Epidermal melanocyte (primary cell): ENCODE results near the gene SLC18B1.

Source experiments
- DNase-seq: peaks from one replicate; pipeline ENCODE4 v3.0.0; 2011; ENCODE audit warnings: low spot score; ENCODE audit not compliant: insufficient read length

SLC18B1 gene

GRCh38 chr6:132797951-132798868 lies at the start of gene SLC18B1:
SLC18B1 (minus strand) TSS chr6:132798637; CDS start chr6:132798456, 181 bp downstream.
- no peak for DNase-seq

DNA sequence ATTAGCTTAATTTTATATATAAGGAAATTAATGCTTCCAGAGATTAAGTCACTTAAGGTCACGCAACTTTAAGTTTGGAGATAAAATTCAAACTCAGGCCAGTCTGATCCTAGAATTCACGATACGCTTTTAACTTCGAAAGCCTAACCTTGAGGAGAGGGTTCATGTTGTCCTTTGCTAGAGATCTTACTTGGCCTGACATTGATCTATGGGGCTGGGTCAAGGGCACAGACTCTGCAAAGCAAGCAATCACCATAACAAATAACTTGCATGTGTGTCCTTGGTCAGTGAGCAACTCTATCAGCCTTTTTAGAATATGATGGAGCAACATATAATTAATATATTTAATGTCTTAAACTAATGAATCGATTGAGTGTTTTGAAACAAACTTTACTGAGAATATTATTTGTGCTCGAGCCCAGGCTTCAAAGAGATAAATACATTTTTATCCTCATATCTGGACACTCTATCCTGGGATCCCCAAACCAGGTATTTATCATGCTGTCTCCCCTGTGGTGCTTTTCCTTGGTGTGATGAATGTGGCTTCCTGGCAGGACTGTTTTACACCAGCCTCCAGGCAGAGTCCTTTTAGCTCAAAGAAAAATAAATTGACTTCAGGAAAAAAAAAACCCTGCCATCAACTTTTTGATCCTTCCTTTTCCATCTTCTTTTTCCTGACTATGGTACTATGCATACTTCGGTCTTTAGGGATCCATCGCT lies 45.0 kb upstream of the SLC18B1 start:
- no peak for DNase-seq

- no peak for DNase-seq
These were observed 43.5 kb upstream of the SLC18B1 start for GRCh38 chr6:132841966-132842365.

DNA sequence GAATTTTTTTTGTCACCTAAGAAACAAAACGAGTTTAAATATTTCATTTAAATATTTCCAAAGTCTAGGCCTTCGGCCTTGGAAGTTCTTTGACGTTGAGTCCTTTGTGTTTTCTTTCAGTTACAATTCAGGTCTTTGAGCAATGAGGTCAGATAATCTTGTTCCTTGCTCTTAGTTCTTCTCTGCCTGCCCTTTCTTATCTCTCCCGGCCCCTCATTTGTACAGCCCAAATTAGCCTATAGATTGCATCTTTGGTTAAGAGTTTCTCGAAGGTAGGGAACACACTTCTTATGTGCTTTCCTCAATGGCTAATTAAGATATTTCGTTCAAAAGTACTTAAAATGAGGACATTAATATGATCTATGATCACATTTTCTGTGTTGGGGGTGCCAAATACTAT lies 34.5 kb upstream of the SLC18B1 start:
- no peak for DNase-seq

DNA sequence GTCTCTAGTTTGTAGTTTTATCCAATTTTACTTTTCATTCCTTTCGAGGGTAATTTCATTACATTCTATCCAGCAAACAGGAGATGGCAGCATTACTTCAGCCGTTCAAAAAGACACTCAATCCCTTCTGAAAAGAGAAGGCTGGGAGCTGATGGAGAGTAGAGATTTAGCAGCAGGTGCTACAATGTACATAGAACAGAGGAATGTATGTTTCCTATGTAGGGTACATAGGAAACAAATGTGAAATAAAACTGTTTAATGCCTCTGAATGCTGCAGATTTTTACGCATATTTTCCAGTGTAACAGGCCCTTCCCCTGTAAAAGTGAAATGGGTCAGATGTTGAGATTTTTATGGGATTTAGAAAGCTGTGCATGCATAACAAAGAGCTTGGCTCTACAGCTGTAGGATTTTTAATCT lies 31.9 kb upstream of the SLC18B1 start:
- no peak for DNase-seq

DNA sequence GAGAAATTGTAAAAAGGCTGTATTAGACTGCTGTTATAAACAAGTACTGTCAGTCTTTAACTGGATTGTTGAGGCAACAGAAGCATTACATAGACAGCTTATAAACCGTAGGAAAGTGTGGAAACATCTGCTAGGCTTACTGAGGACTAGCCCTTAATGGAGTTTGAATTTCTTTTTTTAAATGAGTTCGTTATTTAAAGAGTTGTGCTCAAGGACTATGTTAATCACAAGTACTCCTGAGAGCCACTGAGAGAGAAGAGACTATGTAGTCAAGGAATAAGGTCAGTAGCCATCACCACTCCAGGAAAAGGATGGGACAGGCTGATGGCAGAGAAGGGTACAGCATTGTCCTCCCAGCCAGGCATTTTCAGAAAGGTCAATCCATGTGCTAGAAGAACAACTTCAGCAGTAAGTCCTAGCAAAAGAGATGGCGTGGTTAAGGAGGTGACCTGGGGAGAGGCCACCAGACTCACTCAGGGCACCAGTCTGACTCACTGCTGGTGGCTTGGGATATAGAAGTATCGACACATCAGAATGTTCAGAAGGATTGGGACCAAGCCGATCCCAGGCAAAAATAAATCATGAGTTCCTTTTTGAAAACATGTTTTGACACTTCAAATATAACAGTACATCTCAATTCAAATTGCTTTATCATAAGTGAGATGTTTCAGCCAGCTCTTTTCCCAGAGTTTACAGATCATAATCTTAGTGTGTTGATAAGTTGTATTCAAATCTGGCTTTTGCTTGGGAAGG lies 22.4 kb upstream of the SLC18B1 start:
- no peak for DNase-seq

DNA sequence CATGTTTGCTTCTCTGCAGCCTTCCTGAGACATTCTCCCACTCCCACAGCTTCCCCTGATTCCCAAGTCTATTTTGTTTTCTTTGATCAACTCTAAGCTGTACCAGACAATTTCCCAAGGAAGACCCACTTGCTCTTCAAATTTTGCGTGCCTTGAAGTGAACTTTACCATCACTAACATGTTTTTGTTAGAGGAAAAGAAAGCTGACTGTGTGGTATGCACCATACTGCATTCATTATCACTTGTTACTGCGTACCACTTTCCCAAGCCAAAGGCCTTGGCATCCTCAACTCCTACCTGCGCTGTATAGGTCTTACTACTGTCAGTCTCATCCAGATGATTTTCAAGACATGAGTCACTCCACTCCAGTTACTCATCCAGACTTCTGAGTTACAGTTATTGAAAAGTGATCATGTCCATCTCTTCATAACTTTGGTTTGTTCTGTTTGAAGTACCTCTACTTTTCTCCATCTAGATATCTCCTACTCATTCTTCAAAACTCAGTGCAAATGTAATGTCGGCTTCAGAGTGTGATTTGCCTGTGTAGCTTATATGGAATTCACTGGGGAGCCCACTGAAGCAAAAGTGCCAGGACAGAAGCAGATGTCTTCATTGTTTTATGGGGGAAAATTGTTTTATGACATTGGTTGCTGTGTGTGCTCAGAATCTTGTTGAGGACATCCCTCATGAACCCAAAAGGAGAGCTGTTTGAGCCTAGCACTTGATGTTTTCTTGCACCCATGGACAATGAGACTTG lies 21.1 kb upstream of the SLC18B1 start:
- DNase-seq: no peak

DNA sequence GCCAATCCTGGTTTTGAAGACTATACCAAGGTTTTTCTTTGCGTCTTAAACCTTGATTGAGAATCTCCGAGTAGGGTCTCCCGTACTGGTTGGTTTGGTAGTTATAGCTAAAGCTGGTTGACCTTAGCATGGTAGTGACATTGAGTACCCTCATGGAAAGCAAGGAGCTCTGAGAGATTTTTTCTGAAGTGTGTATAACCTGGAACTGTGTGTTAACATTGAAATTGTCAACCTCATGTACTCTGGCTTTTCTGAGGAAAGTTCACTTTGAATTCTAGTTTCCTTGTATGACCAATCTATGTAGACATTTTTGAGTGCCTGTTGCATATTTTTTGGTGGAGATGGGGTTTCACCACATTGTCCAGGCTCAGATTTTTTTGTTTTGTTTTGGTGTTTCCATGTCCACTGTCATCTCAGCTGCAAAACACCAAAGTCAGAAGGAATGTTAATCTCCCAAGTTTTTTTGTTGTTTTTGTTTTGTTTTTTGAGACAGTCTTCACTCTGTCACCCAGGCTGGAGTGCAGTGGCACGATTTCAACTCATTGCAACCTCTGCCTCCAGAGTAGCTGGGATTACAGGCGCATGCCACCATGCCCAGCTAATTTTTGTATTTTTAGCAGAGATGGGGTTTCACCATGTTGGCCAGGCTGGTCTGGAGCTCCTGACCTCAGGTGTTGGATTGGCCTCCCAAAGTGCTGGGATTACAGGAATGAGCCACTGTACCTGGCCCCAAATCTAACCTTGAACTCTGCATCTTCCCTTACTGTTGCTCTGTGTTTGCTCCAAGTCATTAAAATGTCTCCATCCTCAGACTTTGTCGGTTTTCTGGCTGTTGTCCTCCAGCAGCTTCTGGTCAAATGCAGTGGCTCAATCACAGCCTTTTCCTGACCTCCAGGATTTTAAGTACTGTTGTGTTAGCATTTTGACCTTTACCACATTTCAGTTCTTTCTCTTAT lies 20.2 kb upstream of the SLC18B1 start:
- DNase-seq: no peak

DNA sequence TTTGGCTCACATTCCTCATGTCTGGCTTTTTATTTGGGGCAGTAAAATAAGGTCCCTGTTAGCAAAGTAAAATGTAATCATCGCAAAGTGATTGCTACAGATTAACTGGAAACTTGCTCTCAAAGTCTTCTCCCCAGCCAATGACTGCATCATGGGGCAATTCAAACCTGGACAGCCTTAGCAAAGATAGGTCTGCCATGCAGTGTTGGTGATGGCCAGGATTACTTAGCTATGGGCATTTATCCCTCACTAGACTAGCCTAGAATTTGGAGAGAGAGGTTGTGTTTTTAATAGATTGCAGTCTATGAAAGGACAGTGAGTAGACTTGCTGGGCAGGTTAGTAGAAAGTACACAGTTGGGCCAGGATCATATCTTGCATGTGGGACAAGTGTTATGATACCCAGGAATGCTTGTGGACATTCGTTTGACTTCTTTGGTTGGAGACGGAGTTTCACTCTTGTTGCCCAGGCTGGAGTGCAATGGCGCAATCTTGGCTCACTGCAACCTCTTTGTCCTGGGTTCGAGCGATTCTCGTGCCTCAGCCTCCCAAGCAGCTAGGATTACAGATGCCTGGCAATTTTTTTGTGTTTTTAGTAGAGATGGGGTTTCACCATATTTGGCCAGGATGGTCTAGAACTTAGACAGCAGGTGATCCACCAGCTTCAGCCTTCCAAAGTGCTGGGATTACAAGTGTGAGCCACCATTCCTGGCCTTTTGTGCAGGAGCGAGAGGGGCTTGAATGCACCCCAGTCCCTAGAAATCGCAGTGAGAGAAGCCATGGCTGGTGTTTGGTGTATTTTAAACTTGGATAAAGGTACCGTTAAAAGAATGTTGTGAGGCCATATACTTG lies 19.3 kb upstream of the SLC18B1 start:
- DNase-seq: no peak

DNA sequence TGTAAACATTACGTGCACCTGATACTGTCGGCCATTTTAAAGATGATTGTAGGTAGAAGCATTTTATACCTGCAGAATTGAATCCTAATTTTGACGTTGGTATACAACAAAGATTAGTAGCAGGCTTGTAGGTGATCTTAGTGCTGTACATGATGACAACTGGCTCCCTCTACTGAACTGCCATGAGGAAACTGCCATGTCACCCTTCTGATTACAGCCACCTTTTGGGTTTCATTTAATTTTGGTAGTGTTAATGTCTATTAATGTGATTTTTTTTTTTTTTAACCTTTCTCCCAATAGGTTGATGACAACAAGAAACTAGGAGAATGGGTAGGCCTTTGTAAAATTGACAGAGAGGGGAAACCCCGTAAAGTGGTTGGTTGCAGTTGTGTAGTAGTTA lies 18.2 kb upstream of the SLC18B1 start:
- no peak for DNase-seq

DNA sequence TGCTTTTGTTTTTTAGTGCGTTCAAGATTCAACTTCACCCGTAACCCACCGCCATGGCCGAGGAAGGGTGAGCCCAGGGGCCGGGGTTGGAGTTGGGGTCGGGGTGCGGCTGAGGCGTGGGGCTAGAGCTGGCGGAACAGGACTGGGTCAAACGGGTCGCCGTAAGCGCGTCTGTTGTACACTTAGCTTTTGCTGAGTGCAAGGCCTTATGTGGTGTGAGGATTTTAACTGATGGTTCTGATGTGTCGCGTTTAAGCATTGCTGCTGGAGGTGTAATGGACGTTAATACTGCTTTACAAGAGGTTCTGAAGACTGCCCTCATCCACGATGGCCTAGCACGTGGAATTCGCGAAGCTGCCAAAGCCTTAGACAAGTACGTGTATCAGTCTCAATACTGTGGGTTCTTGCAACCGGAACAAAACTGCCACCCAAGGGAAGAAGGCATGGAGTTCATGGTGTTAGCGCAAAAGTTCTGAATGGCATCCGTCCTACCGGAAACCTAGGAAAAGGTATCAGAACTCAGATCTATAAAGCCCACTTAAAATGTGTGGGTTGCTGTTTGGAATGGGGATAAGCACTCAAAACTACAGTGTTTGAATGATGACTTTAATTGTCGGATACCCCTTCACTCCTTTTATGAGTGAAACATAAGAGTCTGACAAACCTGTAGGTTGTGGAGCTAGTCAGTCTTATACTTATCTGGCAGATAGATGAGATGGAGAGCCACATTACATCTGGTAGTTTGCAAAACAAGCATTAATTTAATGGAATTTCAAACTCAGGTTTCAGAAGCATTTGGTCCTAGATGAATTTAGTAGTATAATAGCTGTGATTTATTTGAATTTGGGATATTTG lies 16.5 kb upstream of the SLC18B1 start:
- DNase-seq: no peak

- DNase-seq: no peak
These were observed 14.9 kb upstream of the SLC18B1 start for GRCh38 chr6:132813173-132813856.

DNA sequence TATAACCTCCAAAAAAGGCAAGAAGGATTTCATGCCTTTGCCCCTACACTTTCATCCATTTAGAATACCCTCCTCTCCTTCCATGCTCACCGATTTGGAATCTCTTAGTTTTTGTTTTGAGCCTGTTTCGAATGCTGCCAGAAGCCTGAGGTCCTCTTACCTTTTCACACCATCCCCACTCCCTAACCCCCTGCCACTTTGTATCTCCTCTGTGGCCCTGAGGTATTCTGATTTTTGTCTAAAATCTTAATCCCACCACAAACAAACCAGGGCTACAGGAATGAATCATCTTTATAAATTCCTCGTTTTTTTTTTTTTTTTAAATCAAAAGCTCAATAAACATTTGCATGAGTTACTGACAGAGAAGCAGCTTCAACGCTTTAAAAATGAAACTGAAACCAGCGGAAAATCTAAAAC lies 14.3 kb upstream of the SLC18B1 start:
- no peak for DNase-seq

DNA sequence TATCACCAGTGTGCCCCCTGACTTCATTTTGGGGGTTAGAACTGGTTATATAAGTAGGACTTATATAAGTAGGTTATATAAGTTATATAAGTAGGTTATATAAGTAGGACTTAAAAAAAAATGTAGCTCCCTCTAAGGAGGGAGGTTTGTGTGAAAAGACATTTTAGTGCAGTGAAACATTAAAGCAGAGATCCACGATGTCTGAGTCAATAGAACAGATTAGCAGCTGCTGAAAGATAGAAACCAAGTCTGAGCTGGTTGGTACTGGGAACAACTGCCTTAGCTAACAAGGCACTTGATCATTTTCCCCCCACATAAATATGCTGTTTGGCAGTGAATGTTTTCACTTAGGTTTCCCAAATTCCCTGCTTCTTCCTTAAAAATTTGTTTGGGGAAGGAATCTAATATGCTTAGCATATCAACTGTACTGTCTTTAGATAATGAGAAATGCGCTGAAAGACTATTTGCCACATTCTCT lies 13.9 kb upstream of the SLC18B1 start:
- DNase-seq: no peak

DNA sequence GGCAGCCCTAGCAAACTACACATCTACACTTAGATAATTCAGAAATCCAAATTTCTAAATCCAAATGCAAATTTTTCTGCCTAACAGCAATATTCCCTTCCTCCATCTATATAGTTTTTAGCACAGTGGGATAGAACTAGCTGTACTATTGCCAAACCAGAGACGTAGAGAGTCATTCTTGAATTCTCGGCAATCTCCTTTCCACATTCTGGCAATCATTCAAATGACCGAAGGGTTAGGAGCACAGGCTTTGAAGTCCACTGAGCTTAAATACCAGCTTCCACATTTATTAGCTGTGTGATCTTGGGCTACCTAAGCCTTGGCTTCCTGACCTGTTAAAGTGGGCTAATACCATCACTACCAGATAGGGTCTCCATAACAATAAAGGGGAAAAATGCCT lies 12.8 kb upstream of the SLC18B1 start:
- no peak for DNase-seq

- DNase-seq: no peak
These were observed 7.1 kb upstream of the SLC18B1 start for GRCh38 chr6:132805548-132805947.

DNA sequence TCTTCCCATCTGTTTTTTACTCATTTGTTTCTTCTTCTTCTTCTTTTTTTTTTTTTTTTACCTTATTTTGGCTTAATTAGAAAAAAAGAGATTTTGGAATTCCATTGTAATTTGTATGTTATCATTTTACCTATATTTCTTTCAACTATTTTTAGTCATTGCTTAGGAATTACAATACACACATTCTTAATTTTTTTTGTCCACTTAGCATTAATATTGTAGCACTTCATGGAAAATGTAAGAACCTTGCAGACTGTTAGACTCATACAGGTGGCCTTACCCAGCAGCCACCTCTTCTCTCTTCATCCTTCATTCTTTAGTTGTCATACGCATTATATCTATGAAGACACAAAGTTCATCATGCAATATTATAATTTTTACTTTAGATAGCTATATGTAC lies 5.8 kb upstream of the SLC18B1 start:
- DNase-seq: no peak
